Retina (tissue), 1 donor: ENCODE measurements around the gene TECTB.

ENCODE experiments used
- DNase-seq: peaks from one replicate; pipeline ENCODE4 v3.0.0-alpha.2; 2016

TECTB gene

GRCh38 chr10:112313234-112313633, 30.0 kb downstream of the TECTB start:
- DNase-seq, result no peak

GRCh38 chr10:112313911-112314310, 30.7 kb downstream of the TECTB start:
- no peak for DNase-seq

DNA sequence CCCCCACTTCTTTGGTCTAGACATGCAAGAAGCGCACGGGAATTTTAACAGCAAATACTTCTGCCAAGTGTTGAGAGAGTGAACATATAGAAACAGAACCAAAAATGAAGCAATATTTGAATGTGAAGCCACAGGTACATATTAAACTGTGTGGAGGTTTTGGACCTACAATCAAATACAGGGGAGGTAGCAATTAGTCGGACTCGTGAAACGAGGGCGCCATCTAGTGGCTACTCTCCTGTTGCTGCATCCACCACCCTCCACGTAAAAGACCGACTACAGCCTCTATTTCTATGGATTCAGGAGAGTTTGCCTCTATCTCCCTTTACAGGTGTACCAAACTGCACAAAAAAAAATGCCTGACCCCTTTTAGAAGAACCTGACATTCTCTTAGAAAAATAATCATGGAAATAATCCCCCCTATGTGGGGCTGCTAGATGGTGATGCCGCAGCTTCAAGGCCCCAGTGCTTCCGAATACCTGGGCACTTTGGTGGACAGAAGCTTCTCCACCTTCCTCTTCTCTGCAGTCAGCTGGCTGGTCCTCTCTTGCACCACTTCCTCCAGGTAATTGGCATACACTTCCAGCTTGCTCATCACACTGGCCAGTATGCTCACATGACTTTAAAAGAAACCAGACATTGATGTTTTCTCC, 31.7 kb downstream of the TECTB start:
- DNase-seq, result peak; percentile 82

- DNase-seq, result no peak
These were observed 44.5 kb downstream of the TECTB start for GRCh38 chr10:112327678-112328077.

DNA sequence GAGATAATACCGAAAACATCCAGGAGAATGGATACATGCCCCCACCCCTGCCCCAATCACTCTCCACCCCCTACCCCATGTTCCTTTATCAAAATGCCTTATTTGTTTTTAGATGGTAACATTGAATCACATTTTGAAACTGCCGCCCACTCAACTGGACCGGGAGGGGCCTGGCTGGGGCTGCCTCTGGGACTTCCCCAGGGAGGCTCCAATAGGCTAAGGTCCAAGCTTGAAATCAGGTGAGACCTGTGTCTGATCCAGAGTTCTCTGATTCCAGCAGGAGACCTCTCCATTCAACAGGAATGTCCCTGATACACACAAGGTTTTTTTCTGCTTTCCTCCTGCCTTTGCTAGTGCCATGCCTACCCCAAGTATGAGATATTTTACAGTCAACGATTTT, 47.0 kb downstream of the TECTB start:
- no peak for DNase-seq

GRCh38 chr10:112330607-112331160, 47.5 kb downstream of the TECTB start:
- DNase-seq, result no peak

DNA sequence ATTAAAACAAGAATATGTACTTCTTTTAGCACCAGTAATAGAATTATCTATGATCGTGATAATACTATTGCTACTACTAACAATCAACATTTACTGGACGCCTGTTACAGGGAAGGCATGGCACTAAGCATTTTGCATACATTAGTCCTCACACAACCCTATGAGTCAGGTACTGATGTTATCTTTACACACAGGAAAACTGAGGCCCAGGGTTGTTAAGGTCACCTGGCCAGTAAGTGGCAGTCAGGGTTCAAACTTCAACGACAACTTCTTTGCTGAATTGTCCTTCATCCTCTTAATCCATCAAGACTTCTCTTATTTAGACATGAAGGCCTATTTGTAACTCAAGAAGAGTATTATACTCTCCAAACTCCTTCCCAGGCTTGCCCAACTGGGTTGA, 48.8 kb downstream of the TECTB start:
- no peak for DNase-seq

DNA sequence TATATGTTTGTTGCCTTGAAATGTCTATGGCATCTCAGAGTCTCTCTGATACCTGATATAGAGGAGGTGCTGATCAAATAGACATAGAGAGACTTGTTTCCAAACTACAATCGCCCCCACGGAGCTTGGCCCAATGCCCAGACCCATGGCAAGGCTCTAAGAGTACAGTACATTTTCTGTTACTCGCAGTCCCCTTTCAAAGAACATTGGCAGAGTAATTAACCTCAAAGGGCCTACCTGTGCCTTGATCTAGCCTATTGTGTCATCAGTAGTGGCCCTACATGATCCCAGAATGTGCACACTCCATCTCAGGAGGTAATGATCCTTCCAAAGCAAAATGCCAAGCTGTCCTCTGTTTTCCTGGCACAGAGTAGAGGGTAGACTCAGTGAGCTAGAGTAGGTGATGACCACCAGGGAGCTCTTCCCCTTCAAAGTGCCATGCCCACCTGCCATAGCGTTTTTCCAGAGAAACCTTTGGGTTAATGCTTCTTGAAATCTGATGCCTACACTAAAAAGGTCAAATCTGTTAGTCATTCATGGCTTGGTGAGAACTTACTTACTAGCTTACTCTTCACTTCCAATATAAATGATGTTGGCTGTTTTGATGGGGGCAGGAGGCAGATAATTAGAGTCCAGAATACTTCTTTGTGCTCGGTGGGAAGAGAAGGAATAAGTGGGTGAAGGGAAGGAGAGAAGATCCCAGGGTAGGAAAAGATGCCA, 49.5 kb downstream of the TECTB start:
- DNase-seq, result no peak

DNA sequence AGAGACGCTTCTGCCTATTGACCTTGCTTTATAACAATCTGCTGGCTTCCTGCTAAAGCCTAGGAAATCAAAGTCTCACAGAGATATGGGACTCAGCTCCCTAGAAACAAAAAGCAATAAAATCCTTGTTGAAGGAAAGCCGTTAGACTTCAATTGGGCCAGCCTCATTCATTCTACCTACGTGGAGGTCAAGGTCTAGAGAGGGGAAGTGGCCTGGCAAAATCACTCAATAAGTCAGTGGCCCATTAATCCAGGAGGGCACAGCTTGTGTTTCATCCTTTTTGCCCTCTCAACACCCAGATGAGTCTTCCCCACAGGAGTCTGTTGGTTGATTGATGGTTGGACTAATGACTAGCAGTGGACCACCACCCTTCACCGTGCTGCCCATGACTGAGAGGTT, 50.3 kb downstream of the TECTB start:
- peak; percentile 9 for DNase-seq

DNA sequence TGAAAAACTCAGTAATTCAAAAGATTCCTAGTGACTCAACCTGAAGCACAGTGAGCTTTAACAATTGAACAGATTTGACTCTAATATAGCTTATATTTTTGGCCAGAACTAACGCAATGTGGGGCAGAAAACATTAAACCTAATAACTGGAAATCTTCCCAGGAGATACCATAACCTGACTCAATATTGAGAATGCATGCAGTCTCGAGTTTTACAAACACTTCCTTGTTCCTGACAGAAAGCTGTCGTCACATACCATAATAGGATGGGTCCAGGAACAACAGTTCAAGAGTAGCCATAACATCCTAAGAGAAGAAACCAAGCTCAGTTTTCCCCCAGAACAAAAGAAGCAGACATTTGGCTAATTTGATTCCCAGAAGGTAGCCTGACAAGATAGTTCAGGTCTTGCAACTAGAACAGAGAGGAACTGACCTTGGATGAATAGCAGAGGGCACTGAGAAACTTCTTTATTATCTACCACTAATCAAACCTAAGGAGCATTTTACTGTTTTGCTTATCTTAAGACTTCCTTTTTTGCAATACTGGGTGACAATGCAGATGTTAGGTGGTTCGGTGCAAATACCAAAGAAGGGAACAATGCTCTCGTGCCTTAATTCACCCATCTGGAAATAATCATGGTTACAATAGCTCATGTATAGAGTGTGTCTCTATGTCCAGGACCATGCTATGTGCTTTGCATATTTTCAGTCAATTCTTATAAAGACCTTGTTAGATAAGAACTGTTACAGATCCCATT, 52.1 kb downstream of the TECTB start:
- DNase-seq, result no peak

DNA sequence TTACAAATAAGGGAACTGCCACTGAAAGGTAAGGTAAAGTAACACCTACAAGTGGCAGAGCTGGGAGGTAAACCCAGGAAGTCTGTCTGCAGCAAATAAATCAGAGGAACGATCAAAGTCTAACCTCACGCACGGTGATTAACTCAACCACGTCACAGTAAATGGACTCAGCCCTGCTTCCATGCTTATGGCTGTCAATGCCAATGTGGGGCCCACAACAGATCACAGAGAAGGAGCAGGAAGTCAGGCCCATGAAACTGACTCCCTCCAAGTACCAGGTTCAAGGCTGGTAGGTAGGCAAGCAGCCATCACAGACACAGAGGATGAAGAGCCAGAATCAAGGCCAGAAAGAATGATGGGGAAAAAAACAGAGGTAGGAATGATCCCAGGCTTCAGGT, 52.7 kb downstream of the TECTB start:
- DNase-seq, result peak; percentile 11

- DNase-seq, result no peak
These were observed 53.5 kb downstream of the TECTB start for GRCh38 chr10:112336556-112337201.

DNA sequence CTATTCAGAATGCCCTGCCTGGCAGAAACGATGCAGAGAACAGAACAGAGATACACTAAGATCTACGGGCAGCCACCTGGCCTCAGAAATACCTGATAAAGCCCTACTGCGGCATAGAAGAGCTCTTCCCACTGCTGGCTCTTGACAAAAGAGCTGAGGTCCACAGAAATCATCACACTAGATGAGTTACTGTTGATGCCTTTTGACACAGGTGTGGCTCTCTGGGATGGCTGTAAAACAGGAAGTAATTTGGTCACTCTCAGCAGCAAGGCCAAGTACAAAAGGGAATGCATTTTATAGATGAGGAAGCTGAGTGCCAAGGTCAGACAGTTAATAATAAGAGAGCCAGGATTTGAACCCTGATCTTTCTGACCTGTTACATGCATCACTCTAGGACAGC, 55.8 kb downstream of the TECTB start:
- no peak for DNase-seq

- no peak for DNase-seq
These were observed 57.4 kb downstream of the TECTB start for GRCh38 chr10:112340601-112341000.

DNA sequence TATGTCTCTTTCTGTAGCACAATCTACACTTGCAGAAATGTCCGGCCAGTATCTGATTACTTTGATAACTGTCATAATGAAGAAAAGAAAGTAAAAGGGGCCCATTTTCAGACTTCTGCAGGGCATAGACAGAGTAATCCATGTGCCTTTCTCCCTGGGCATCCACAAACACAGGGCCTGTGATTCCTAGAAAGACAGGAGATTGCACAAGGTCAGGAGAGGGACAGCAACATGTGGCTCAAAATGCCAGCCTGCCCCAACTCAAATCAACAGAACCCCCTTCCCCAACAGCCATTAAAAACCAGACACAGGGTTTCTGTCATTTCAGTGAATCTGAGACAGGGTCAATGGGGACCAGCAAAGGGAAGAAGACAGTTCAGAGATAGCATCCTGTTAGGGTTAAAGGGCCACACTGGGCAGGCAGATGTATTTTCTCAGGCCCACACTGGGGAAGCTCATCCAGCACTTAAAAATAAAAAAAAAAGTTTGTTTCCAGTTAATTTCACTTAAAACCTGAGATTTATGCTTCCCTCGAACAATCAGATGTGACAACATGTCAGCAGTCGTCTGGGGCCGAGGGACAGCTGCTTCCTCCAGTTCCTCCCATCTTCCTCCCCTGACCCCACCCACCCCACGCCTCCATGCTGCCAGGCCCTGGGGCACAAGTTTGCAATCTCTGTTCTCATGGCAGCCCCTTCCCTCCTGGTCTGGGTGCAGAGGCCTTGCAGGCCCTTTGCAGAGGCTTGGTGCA, 60.0 kb downstream of the TECTB start:
- no peak for DNase-seq

DNA sequence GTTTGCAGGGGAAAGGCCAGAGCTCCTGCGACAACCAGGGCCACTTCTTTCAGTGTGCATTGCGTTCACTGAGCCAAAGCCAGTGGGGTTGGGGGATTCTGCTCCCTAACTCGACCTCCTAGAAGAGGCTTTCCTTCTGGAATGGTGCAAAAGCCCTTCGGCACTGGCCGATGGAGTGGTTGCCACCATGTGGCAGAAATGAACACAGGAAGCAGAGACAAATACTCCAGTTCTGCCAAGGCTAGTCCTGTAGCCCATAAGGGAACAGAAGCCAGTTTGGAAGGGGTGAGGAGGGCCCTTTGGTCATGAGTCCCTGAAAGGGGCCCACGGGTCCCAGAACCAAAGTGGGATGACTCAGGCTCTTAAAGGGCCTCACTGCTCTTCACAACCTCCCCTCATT, 61.1 kb downstream of the TECTB start:
- no peak for DNase-seq

GRCh38 chr10:112345202-112345601, 62.0 kb downstream of the TECTB start:
- DNase-seq, result no peak

DNA sequence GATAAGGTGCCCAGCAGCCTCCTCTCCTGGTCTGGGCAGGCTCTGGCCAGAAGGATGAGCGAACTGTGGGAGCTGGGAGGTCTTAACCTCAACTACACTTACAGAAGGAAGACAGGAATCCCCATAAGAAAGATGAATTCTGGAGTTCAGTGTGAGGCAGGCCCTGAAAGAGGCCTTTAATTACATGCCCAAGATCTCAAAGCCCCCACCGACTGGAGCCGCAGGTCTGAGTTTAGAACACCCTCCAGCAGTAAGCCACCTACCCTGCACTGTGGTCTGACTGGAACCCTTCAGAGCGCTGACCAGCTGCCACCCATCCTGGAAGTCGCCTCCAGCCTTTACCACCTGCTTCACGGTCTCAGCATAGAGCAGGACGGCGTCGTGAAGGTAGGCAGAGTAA, 62.5 kb downstream of the TECTB start:
- no peak for DNase-seq

GRCh38 chr10:112346774-112347173, 63.6 kb downstream of the TECTB start:
- no peak for DNase-seq

- DNase-seq, result no peak
These were observed 64.8 kb downstream of the TECTB start for GRCh38 chr10:112347709-112348671.

DNA sequence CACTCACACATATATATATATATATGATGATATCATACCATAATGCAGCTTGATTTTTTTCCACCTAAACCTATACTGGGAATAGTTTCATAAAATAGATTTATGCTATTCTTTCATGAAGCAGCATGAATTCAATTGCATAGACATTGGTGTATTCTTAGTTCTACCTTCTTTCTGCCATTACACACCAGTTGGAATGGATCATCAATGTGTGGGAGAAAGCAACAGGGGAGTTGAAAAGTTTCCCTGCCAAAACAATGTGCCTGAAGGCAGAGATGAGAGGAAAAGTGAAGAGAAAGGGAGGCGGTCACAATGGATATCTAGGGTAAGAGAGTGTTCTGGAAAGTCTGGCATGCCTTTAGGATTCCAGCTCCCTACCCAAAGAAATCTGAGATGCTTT, 65.6 kb downstream of the TECTB start:
- no peak for DNase-seq
